ENCODE measurements around the gene SSX5.

GRCh38 chrX:48156014-48156413, 40.6 kb downstream of the SSX5 start:
- TF ChIP-seq GATA2 (IDR thresholded peaks at IDR 0.05; ENCODE audit: low read depth, low read length) (no peak), GATA3 (IDR thresholded peaks at IDR 0.05; ENCODE audit: low read depth, low read length) (no peak)

Measured in SH-SY5Y (cell line).